Measurements from ENCODE around the gene LEFTY1.

DNA sequence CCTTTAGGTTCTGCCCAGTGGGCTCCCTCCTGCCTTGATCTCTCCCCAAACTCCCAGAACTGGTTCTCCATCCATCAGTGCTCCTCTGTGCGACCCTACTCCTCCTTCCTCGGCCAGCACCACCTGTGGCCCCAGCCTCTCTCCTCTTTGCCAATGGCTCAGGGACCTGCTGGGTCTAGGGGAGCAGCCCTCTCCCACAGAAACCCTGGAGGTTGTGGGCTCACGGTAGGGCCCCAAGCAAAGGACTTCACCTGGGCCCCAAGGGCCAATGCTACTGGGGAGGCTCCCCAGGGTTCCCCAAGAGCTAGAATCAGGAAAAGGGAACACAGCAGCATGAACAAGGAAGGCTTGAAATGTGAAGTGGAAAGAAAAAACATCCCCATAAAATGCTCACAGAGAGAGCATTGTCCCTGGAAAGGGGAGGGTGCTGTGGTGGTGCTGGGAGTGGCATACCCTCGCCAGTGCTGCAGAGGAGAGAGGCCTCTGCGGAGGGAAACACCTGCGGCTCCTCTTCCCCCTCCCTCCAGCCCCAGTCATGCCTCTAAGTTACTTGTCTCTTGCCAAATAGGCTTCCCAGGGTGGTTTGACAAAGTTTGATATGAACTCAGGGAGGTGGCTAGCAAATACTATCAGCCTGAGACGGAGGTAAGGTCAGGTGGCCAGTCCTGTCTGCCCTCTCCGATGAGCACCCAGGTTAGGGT lies 9.3 kb downstream of the LEFTY1 start:
- TF ChIP-seq POLR2A (IDR thresholded peaks at IDR 0.05; ENCODE audit: low read depth, low read length) = no peak
- TF ChIP-seq, protein P1, sequence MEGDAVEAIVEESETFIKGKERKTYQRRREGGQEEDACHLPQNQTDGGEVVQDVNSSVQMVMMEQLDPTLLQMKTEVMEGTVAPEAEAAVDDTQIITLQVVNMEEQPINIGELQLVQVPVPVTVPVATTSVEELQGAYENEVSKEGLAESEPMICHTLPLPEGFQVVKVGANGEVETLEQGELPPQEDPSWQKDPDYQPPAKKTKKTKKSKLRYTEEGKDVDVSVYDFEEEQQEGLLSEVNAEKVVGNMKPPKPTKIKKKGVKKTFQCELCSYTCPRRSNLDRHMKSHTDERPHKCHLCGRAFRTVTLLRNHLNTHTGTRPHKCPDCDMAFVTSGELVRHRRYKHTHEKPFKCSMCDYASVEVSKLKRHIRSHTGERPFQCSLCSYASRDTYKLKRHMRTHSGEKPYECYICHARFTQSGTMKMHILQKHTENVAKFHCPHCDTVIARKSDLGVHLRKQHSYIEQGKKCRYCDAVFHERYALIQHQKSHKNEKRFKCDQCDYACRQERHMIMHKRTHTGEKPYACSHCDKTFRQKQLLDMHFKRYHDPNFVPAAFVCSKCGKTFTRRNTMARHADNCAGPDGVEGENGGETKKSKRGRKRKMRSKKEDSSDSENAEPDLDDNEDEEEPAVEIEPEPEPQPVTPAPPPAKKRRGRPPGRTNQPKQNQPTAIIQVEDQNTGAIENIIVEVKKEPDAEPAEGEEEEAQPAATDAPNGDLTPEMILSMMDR (IDR thresholded peaks at IDR 0.05; ENCODE audit: extremely low read depth in 1 of 2, insufficient read depth in 1 of 2, low read depth in 1 of 2, low read length in 2 of 2) = no peak
